Neuronal stem cell (in vitro differentiated cells): ENCODE data around the gene SLC50A1.

Source experiments
- DNase-seq: peaks from one replicate; pipeline ENCODE4 v3.0.0-alpha.2; 2013; ENCODE audit warnings: low spot score
- H2AFZ ChIP-seq: one replicate; pipeline ENCODE4 v1.6.1; 2013; ENCODE audit warnings: mild to moderate bottlenecking, low read length, inconsistent platforms
- H2AK5ac ChIP-seq: 2 replicates; pipeline ENCODE4 v1.6.1; 2013; ENCODE audit warnings: low read depth, mild to moderate bottlenecking, inconsistent platforms, low read length, moderate library complexity, mixed read lengths
- H2BK120ac ChIP-seq: 2 replicates; pipeline ENCODE4 v1.6.1; 2013; ENCODE audit warnings: low read depth, mild to moderate bottlenecking, inconsistent platforms, low read length, moderate library complexity, mixed read lengths
- H2BK12ac ChIP-seq: one replicate; pipeline ENCODE4 v1.6.1; 2013; ENCODE audit warnings: low read length, inconsistent platforms
- H2BK15ac ChIP-seq: 2 replicates; pipeline ENCODE4 v1.6.1; 2013; ENCODE audit warnings: mild to moderate bottlenecking, low read length, inconsistent platforms, mixed read lengths
- H2BK5ac ChIP-seq: one replicate; pipeline ENCODE4 v1.6.1; 2013; ENCODE audit warnings: inconsistent platforms, mild to moderate bottlenecking, low read length, moderate library complexity
- H3K14ac ChIP-seq: one replicate; pipeline ENCODE4 v1.6.1; 2013; ENCODE audit warnings: low read length, inconsistent platforms
- H3K18ac ChIP-seq: 2 replicates; pipeline ENCODE4 v1.6.1; 2013; ENCODE audit warnings: low read length, inconsistent platforms
- H3K23ac ChIP-seq: 2 replicates; pipeline ENCODE4 v1.6.1; 2013; ENCODE audit warnings: low read depth, mild to moderate bottlenecking, mixed read lengths, low read length, inconsistent platforms; ENCODE audit not compliant: poor library complexity
- H3K27ac ChIP-seq: replicated peaks from 3 replicates; pipeline ENCODE4 v1.5.1; 2013; ENCODE audit warnings: low read length, inconsistent platforms
- H3K27me3 ChIP-seq, 3 experiments: 2 replicates each; pipeline ENCODE4 v1.6.1; 2013; ENCODE audit warnings: low read length in 3 of 3, mild to moderate bottlenecking in 2 of 3, inconsistent platforms in 1 of 3, low read depth in 1 of 3, mixed read lengths in 1 of 3, moderate library complexity in 1 of 3; ENCODE audit not compliant: control insufficient read depth in 3 of 3, insufficient read depth in 3 of 3
- H3K36me3 ChIP-seq, 2 donors: replicated peaks in 1 of 2; 2 replicates each; pipeline ENCODE4 v1.6.1; 2013; ENCODE audit warnings: low read length in 2 of 2; ENCODE audit not compliant: control insufficient read depth in 2 of 2, insufficient read depth in 2 of 2
- H3K4ac ChIP-seq: 2 replicates; pipeline ENCODE4 v1.6.1; 2013; ENCODE audit warnings: inconsistent platforms, mild to moderate bottlenecking, low read length, moderate library complexity
- H3K4me1 ChIP-seq, 2 donors: 1 replicate in 1 of 2; 2 replicates in 1 of 2; pipeline ENCODE4 v1.6.1; 2013; ENCODE audit warnings: low read length in 2 of 2, low read depth in 1 of 2; ENCODE audit not compliant: control insufficient read depth in 2 of 2, insufficient read depth in 1 of 2
- H3K4me2 ChIP-seq: one replicate; pipeline ENCODE4 v1.6.1; 2013; ENCODE audit warnings: mild to moderate bottlenecking, low read length, inconsistent platforms; ENCODE audit not compliant: insufficient read depth, poor library complexity, severe bottlenecking
- H3K4me3 ChIP-seq, 2 donors: 2 replicates each; pipeline ENCODE4 v1.5.1; 2013; ENCODE audit warnings: low read length in 2 of 2, mild to moderate bottlenecking in 2 of 2, inconsistent platforms in 1 of 2, moderate library complexity in 1 of 2
- H3K79me1 ChIP-seq: one replicate; pipeline ENCODE4 v1.6.1; 2013; ENCODE audit warnings: low read depth, mild to moderate bottlenecking, inconsistent platforms, low read length, moderate library complexity
- H3K9ac ChIP-seq: one replicate; pipeline ENCODE4 v1.6.1; 2013; ENCODE audit warnings: mild to moderate bottlenecking, low read depth, low read length, inconsistent platforms; ENCODE audit not compliant: poor library complexity
- H3K9me3 ChIP-seq, 2 donors: replicated peaks in 1 of 2; 2 replicates each; pipeline versions ENCODE3 to v1.6.1; 2013; ENCODE audit warnings: low read length in 2 of 2, mild to moderate bottlenecking in 2 of 2, inconsistent platforms in 1 of 2, low read depth in 1 of 2, mixed read lengths in 1 of 2, moderate library complexity in 1 of 2; ENCODE audit not compliant: control insufficient read depth in 2 of 2, insufficient read depth in 1 of 2
- H4K8ac ChIP-seq: one replicate; pipeline ENCODE4 v1.6.1; 2013; ENCODE audit warnings: low read depth, mild to moderate bottlenecking, inconsistent platforms, low read length, moderate library complexity
- H4K91ac ChIP-seq: one replicate; pipeline ENCODE4 v1.6.1; 2013; ENCODE audit warnings: low read length, low read depth, mild to moderate bottlenecking, inconsistent platforms; ENCODE audit not compliant: poor library complexity
- WGBS, 2 donors: extraction: QIAGEN DNeasy Blood & Tissue Kit; methylation state at CpG; one replicate each; pipeline ENCODE4 v1.1.7; 2013; ENCODE audit warnings: missing lambda C conversion rate in 2 of 2, mixed read lengths in 1 of 2; ENCODE audit not compliant: insufficient read length in 2 of 2, insufficient replicate concordance in 1 of 2; ENCODE audit errors: extremely low coverage in 2 of 2; 5-methylcytosine and 5-hydroxymethylcytosine counted together

Gene SLC50A1

DNA sequence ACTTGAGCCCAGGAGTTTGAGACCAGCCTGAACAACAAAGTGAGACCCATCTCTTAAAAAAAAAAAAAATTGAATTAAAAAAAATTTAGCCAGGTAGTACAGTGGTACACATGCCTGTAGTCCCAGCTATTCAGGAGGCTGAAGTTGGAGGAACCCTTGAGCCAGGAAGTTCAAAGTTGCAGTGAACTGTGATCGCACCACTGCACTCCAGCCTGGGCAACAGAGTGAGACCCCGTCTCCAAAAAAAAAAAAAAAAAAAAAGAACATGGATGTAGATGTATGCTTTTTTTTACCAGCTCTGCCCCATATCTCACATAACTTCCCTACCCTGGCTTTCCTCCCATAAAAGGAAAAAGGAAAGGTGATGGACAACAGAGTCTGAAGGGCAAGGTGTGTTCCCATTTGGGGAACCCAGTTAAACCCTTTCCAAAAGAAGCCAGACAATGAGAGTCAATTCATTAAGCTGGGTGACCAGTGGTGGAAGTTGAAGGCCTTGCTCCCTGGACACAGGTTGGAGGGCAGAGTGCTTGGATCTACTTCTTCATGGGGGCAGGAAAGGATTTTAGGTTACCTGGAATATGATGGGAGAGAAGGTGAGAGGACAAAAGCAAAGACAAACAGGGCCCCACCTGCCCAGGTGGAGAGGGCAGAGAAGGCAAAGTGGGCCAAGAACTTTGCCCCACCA is 34.6 kb downstream of the SLC50A1 start:
- Histone ChIP-seq H3K4ac (no peak overlapping the region), H3K14ac (no peak overlapping the region), H3K27ac (no peak overlapping the region), H3K9me3 (no peaks in the 10 kb centered on the region), H2BK12ac (no peak overlapping the region), H3K4me1 (peaks cover 24 to 34% of the 10 kb centered on the region in 2 donors), H3K9ac (no peak overlapping the region), H2BK15ac (no peak overlapping the region), H2BK120ac (no peak overlapping the region), H2AK5ac (no peak overlapping the region), H3K36me3 (peaks cover 10 to 33% of the 10 kb centered on the region in 2 donors), H3K27me3 (no peaks in the 10 kb centered on the region), H4K8ac (no peak overlapping the region), H2BK5ac (no peak overlapping the region), H3K4me3 (no peak overlapping the region), H3K4me2 (no peak overlapping the region), H4K91ac (no peak overlapping the region), H2AFZ (no peak overlapping the region), H3K18ac (no peak overlapping the region), H3K79me1 (peaks cover 6% of the 10 kb centered on the region), H3K23ac (no peak overlapping the region)
- WGBS, 2 donors, result no CpG with 5 or more reads among the region's 2 CpGs
- no peak for DNase-seq

DNA sequence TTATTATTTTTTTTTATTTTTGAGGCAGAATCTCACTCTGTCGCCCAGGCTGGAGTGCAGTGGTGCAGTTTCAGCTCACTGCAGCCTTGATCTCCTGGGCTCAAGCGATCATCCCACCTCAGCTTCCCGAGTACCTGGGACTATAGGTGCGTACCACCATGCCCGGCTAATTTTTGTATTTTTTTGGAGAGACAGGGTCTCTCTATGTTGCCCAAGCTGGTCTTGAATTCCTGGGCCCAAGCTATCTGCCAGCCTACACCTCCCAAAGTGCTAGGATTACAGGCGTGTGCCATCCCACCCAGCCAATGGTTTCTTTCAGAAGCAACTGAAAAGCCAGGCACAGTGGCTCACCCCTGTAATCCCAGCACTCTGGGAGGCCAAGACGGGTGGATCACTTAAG is 35.2 kb downstream of the SLC50A1 start:
- H2AK5ac ChIP-seq, result no peak overlapping the region
- H3K4me3 ChIP-seq, result no peak overlapping the region
- H3K36me3 ChIP-seq, result peaks cover 10 to 33% of the 10 kb centered on the region in 2 donors
- peaks cover 8% of the 10 kb centered on the region for H3K79me1 ChIP-seq
- no peaks in the 10 kb centered on the region for H3K9me3 ChIP-seq
- no peak overlapping the region for H3K14ac ChIP-seq
- no peak overlapping the region for H2BK120ac ChIP-seq
- no peak overlapping the region for H2BK12ac ChIP-seq
- no peak overlapping the region for H2BK5ac ChIP-seq
- H4K91ac ChIP-seq, result no peak overlapping the region
- H3K4me1 ChIP-seq, result peaks cover 25 to 33% of the 10 kb centered on the region in 2 donors
- no peaks in the 10 kb centered on the region for H3K27me3 ChIP-seq
- no peak overlapping the region for H3K4ac ChIP-seq
- no CpG with 5 or more reads among the region's 7 CpGs for WGBS, 2 donors
- no peak overlapping the region for H3K9ac ChIP-seq
- H3K27ac ChIP-seq, result no peak overlapping the region
- H3K18ac ChIP-seq, result no peak overlapping the region
- DNase-seq, result no peak
- H3K23ac ChIP-seq, result no peak overlapping the region
- H2AFZ ChIP-seq, result no peak overlapping the region
- no peak overlapping the region for H3K4me2 ChIP-seq
- no peak overlapping the region for H4K8ac ChIP-seq
- H2BK15ac ChIP-seq, result no peak overlapping the region

DNA sequence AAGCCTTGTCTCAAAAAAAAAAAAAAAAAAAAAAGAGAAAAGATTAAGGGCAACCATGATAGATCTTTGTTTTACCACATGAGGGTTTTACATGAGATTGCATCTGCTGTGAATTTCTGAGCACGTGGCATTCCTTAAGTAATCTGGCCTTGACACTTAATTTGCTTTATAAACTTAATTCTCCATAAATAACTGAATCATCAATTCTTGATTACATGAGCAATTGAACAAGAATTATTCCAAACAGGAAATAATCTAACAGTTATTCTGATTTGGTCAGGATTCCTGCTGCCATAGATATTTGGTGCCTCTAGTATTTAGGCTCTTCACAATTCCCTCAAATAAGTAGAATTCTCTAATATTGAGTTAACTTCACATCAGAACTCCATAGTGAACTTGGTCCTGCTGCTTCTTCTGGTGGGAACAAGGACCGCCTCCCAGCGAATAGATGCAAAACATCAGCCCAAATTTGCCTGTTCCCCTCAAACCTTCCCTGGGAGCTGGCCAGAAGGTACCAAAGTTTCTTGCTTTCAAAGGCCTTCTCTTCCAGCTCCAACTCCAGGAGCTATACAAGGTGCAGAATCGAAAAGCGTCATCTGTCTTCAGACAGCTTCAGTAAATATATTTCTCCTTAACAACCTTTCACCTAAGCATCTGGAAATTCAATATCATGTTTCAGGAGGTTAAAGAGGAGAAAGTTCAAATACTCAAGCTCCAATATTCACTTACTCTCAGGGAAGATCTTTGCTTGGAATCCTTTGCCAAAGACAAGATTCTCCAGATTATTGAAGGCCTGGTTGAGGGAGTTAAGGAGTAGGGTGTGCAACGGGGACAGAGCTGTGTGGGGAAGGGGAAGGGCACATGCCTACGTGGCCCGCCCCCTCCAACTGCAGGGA is 36.4 kb downstream of the SLC50A1 start:
- H3K27ac ChIP-seq, result peak overlapping the region; percentile 78
- no peak overlapping the region for H4K91ac ChIP-seq
- no peak overlapping the region for H2BK12ac ChIP-seq
- peaks cover 17 to 23% of the 10 kb centered on the region in 2 donors for H3K4me1 ChIP-seq
- peak overlapping the region; percentile 88 for H2BK15ac ChIP-seq
- H3K36me3 ChIP-seq, result peaks cover 14 to 37% of the 10 kb centered on the region in 2 donors
- no peak overlapping the region for H4K8ac ChIP-seq
- H3K14ac ChIP-seq, result peak overlapping the region; percentile 98
- H3K18ac ChIP-seq, result peak overlapping the region; percentile 96
- H2BK120ac ChIP-seq, result peak overlapping the region; percentile 64
- peak overlapping the region; percentile 91 for H2AFZ ChIP-seq
- no CpG with 5 or more reads among the region's 8 CpGs for WGBS, 2 donors
- peak overlapping the region; percentile 95 for H3K4me2 ChIP-seq
- H3K23ac ChIP-seq, result peak overlapping the region; percentile 83
- H2AK5ac ChIP-seq, result peak overlapping the region; percentile 95
- no peaks in the 10 kb centered on the region for H3K9me3 ChIP-seq
- peak overlapping the region; percentile 96 for H3K9ac ChIP-seq
- H3K4me3 ChIP-seq, result peak overlapping the region; percentile 77 to 85
- H3K4ac ChIP-seq, result peak overlapping the region; percentile 54
- H2BK5ac ChIP-seq, result peak overlapping the region; percentile 89
- H3K27me3 ChIP-seq, result no peaks in the 10 kb centered on the region
- H3K79me1 ChIP-seq, result peaks cover 9% of the 10 kb centered on the region
- DNase-seq, result no peak
